ENCODE results near the gene MOGAT3.

MOGAT3 gene

GRCh38 chr7:101159696-101160674 is 40.9 kb downstream of the MOGAT3 start:
- no peak for DNase-seq

- DNase-seq, result no peak
Observed at GRCh38 chr7:101156866-101157589, 43.8 kb downstream of the MOGAT3 start.

- no peak for DNase-seq
Observed at GRCh38 chr7:101156277-101156676, 44.6 kb downstream of the MOGAT3 start.

GRCh38 chr7:101155303-101155702 is 45.5 kb downstream of the MOGAT3 start:
- no peak for DNase-seq

- no peak for DNase-seq
Observed at GRCh38 chr7:101154693-101155102, 46.1 kb downstream of the MOGAT3 start.

- peak; percentile 85 for DNase-seq
Observed at GRCh38 chr7:101153969-101154692, 46.7 kb downstream of the MOGAT3 start, which contains the start of gene AP1S1. TSS of gene AP1S1 (plus strand) at chr7:101154476. CDS start at chr7:101154515, 39 bp downstream.

- DNase-seq, result no peak
Observed at GRCh38 chr7:101151908-101152651, 48.8 kb downstream of the MOGAT3 start.
